Epithelial cell of proximal tubule (primary cell): ENCODE data around the gene FAM210B. TPM values are rescaled to one million over a fixed set of nuclear protein-coding genes. Genes with fewer than 3 reads are reported as not detected.

Source experiments
- DNase-seq: peaks from one replicate; pipeline ENCODE4 v3.0.0-alpha.2; 2011; ENCODE audit warnings: low read depth
- H3K4me3 ChIP-seq: 2 replicates; pipeline ENCODE4 v1.5.1; 2011; ENCODE audit warnings: low read depth, mild to moderate bottlenecking, low read length
- total RNA-seq: library from RNA; depleted of rRNA; stranded (reverse); fragments of >200 nt; gene quantifications from 2 replicates; pipeline ENCODE4 v1.2.3, GENCODE V29; 2015
- TF ChIP-seq, protein P1 (sequence below): conservative IDR thresholded peaks from 2 replicates; pipeline ENCODE4 v1.5.1; 2012; ENCODE audit warnings: low read depth, mild to moderate bottlenecking, low read length

Gene FAM210B
- total RNA-seq, 1 donor from 2014 or later: 27.1 TPM

DNA sequence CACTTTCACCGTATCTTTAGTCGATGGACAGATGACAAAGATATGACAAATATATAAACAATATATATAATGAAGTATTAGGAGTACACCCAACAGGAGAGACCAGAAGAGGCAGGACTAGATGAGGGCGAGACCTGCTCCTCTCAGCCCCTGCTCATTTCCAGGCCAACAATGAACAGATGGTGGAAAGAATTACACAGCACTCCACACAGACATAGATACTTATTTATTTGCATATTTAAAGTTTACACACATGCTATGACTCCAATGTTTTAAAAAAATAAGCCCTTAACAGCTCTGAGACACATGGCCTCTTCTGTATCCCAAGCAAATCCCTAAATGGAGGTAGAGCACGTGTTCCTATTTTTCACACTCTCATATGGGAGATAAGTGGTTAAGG is 10.4 kb downstream of the FAM210B start:
- no peak for DNase-seq
- TF ChIP-seq, protein P1, sequence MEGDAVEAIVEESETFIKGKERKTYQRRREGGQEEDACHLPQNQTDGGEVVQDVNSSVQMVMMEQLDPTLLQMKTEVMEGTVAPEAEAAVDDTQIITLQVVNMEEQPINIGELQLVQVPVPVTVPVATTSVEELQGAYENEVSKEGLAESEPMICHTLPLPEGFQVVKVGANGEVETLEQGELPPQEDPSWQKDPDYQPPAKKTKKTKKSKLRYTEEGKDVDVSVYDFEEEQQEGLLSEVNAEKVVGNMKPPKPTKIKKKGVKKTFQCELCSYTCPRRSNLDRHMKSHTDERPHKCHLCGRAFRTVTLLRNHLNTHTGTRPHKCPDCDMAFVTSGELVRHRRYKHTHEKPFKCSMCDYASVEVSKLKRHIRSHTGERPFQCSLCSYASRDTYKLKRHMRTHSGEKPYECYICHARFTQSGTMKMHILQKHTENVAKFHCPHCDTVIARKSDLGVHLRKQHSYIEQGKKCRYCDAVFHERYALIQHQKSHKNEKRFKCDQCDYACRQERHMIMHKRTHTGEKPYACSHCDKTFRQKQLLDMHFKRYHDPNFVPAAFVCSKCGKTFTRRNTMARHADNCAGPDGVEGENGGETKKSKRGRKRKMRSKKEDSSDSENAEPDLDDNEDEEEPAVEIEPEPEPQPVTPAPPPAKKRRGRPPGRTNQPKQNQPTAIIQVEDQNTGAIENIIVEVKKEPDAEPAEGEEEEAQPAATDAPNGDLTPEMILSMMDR: no peak
- no peak overlapping the region for H3K4me3 ChIP-seq

DNA sequence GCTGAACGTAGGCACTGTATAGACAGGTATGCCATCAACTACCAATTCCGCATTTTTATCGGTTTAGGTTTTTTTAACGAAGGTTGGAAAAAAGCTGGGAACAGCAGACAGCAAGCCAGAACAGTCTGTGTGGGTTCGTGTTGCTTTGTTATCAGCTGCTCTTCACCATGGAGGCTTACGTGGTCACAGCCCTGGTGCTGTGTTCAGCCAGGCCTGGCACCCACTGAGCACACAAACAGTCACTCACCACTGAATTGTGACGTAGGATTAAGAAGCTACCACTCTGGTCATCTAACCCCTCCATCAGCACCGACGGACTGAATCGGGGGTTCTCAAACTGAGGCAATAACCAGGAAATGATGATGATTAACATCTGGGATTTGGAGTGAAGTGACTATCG is 13.2 kb downstream of the FAM210B start:
- no peak for DNase-seq
- no peak overlapping the region for H3K4me3 ChIP-seq
- TF ChIP-seq, protein P1: no peak

DNA sequence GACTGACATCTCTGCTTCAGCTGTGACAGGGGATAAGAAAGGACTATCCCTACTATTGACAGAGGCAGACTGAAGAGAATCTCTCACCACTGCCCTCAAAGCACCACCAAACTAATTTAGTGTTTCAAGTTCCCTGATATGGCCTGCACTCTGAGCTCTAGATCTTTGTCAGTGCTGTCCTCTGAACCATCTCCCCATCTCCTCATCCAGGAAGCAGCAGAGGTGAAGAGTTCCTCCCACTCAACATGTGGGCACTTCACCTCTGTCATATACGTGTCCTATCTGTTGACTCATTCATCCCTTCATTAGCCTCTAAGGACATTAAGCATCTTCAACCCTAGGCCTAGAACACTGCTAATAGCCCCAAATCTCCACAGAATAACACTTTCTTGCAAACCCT is 14.1 kb downstream of the FAM210B start:
- DNase-seq: no peak
- no peak overlapping the region for H3K4me3 ChIP-seq
- TF ChIP-seq, protein P1: no peak

DNA sequence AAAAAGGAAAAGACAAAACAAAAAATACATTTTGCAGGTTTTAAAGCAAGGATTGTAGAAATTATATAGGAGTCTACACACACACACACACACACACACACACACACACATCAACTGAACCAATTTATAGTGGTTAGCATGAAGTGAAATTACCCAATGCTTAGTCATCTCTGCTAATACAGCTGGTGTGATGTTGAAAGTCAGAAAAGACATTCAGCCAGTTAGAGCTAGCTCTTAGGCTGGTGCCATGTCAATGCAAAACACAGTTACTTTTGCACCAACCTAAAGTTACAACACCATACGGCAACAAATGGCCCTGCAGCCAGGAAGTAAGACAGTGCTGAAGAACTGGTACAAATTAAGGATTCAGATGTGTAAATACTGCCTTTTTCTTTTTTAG is 15.2 kb downstream of the FAM210B start:
- DNase-seq: peak; percentile 70
- H3K4me3 ChIP-seq: no peak overlapping the region
- TF ChIP-seq, protein P1: no peak

DNA sequence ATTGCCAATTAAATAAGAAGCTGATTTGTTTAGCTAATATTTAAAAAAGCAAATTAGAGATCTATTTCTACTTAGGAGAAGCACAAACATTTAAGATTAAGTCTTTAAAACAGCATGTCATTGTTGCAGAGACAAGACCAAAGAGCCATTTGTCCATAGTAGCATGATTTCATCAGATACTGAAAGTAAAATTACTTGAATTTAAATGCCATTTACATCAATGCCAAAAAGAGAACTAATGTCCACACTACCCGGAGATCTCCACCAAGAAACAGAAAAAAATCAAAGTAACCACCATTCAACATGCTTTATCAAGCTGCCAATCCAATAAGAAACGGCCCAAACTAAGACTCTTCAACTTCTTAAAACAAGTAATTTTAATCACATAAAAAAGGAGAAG is 17.6 kb downstream of the FAM210B start:
- TF ChIP-seq, protein P1: no peak
- DNase-seq: no peak
- no peak overlapping the region for H3K4me3 ChIP-seq

DNA sequence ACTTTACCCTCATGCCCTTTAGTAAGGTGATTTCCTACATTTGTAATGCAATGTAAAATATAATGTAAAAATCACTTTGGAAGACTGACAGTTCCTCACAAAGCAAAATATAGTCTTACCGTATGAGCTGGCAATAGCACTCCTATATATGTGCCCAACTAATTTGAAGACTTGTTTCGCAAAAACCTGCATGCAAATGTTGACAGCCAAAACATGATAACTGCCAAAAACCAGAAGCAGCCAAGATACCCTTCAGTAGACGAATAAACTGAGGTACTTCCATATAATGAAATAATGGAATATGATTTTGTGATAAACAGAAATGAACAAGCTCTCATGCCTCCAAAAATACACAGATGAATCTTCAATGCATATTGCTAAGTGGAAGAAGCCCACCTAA is 19.6 kb downstream of the FAM210B start:
- H3K4me3 ChIP-seq: no peak overlapping the region
- TF ChIP-seq, protein P1: no peak
- no peak for DNase-seq

DNA sequence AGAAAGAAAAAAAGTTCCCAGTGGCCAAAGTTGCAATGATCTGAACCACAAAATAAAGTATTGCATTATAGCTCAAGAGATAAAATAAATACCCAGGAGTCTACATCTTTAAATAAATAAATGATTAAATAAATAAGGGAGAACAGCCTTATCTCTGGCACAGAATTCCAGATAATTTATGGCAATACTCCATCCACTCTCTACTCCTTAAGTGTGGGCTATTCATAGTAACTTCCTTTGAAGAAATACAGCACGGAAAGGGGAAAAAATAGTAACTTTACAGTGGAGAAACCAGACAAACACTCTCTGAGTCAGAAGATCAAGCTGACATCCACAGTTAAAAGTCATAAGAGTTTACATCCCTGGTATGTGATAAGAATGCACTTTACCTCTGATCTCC is 21.6 kb downstream of the FAM210B start:
- DNase-seq: no peak

More for the DNA sequence above, 21.6 kb downstream of the FAM210B start:
- TF ChIP-seq, protein P1: no peak
- H3K4me3 ChIP-seq: no peak overlapping the region
